ENCODE data around the gene RAD51B.
"Not testable (repeated sequence)": the region's sequence is repeated elsewhere in the genome, so short reads cannot be mapped to it uniquely, and the experiment has no call there.

Gene RAD51B

GRCh38 chr14:68289452-68289851 lies 469.9 kb downstream of the RAD51B start:
- DNase-seq, result not testable (repeated sequence)

GRCh38 chr14:68291820-68292219 lies 472.2 kb downstream of the RAD51B start:
- no peak for DNase-seq

- no peak for DNase-seq
Measured at GRCh38 chr14:68292441-68293215, 473.0 kb downstream of the RAD51B start.

GRCh38 chr14:68293404-68293803 lies 473.8 kb downstream of the RAD51B start:
- DNase-seq, result no peak

- no peak for DNase-seq
Measured at GRCh38 chr14:68295316-68295816, 475.8 kb downstream of the RAD51B start.

GRCh38 chr14:68297039-68297438 lies 477.5 kb downstream of the RAD51B start:
- DNase-seq, result no peak

GRCh38 chr14:68297876-68298468 lies 478.4 kb downstream of the RAD51B start:
- no peak for DNase-seq

- no peak for DNase-seq
Measured at GRCh38 chr14:68300608-68301007, 481.0 kb downstream of the RAD51B start.

- DNase-seq, result no peak
Measured at GRCh38 chr14:68301219-68301618, 481.6 kb downstream of the RAD51B start.

GRCh38 chr14:68302938-68303337 lies 483.4 kb downstream of the RAD51B start:
- not testable (repeated sequence) for DNase-seq

GRCh38 chr14:68305738-68306137 lies 486.2 kb downstream of the RAD51B start:
- peak in 1 of 58 donors; percentile 4 for DNase-seq

- no peak for DNase-seq
Measured at GRCh38 chr14:68306265-68306933, 486.8 kb downstream of the RAD51B start.

- DNase-seq, result no peak
Measured at GRCh38 chr14:68306934-68307789, 487.6 kb downstream of the RAD51B start.

- no peak for DNase-seq
Measured at GRCh38 chr14:68307790-68308168, 488.2 kb downstream of the RAD51B start.

GRCh38 chr14:68308726-68309520 lies 489.3 kb downstream of the RAD51B start:
- peak in 1 of 58 donors; percentile 40 for DNase-seq

GRCh38 chr14:68309616-68310015 lies 490.0 kb downstream of the RAD51B start:
- peak in 2 of 58 donors; percentile 14 to 17 for DNase-seq

GRCh38 chr14:68312300-68312699 lies 492.7 kb downstream of the RAD51B start:
- no peak for DNase-seq

- DNase-seq, result peak in 15 of 58 donors; percentile 5 to 61 (median 16)
Measured at GRCh38 chr14:68312884-68313610, 493.5 kb downstream of the RAD51B start.

GRCh38 chr14:68314642-68315041 lies 495.1 kb downstream of the RAD51B start:
- no peak for DNase-seq

GRCh38 chr14:68315081-68315480 lies 495.5 kb downstream of the RAD51B start:
- no peak for DNase-seq
